NB4 (cell line): ENCODE data around the gene SSC5D.

Source experiments
- MYC ChIP-seq: IDR thresholded peaks from 2 replicates; pipeline ENCODE4 v1.6.1; 2011; ENCODE audit warnings: low read depth, low read length
- POLR2A ChIP-seq: IDR thresholded peaks from 2 replicates; pipeline ENCODE4 v1.6.1; 2011; ENCODE audit warnings: mild to moderate bottlenecking; ENCODE audit not compliant: insufficient read length; ENCODE audit errors: extremely low read depth
- TF ChIP-seq, protein P1 (sequence below): IDR thresholded peaks from 2 replicates; pipeline ENCODE4 v1.6.1; 2011; ENCODE audit warnings: low read depth, low read length
- TF ChIP-seq, protein P2 (sequence below): IDR thresholded peaks from one replicate; pipeline ENCODE4 v1.5.1; 2012; ENCODE audit warnings: low read depth, low read length

DNA sequence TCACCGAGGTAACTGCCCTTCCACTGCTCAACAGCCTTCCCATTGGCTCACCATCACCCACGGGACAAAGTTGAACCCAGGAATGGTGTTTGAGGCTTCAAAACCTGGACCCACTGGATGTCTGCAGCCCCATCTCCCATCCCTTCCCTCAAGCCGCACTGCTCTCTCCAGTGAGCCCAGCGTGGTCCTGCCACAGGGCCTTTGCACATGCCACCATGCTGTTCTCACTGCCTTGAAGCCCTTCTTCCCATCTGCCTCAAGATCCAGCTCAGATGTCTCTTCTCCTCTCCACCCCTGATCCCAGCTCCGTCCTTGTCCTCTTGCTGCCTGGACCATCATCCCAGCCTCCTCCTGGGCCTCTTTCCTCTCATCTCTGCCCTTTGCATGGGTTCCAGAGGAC, 49.2 kb upstream of the SSC5D start:
- TF ChIP-seq, protein P1, sequence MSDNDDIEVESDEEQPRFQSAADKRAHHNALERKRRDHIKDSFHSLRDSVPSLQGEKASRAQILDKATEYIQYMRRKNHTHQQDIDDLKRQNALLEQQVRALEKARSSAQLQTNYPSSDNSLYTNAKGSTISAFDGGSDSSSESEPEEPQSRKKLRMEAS: no peak
- TF ChIP-seq, protein P2, sequence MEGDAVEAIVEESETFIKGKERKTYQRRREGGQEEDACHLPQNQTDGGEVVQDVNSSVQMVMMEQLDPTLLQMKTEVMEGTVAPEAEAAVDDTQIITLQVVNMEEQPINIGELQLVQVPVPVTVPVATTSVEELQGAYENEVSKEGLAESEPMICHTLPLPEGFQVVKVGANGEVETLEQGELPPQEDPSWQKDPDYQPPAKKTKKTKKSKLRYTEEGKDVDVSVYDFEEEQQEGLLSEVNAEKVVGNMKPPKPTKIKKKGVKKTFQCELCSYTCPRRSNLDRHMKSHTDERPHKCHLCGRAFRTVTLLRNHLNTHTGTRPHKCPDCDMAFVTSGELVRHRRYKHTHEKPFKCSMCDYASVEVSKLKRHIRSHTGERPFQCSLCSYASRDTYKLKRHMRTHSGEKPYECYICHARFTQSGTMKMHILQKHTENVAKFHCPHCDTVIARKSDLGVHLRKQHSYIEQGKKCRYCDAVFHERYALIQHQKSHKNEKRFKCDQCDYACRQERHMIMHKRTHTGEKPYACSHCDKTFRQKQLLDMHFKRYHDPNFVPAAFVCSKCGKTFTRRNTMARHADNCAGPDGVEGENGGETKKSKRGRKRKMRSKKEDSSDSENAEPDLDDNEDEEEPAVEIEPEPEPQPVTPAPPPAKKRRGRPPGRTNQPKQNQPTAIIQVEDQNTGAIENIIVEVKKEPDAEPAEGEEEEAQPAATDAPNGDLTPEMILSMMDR: no peak
- TF ChIP-seq POLR2A: no peak
- no peak for TF ChIP-seq MYC
